GM19351 (cell line): ENCODE data around the gene GNB1.

Experiments
- ATAC-seq: cut with Tn5 transposase; IDR thresholded peaks from one replicate; pipeline ENCODE4 v1.9.1; 2021; ENCODE audit warnings: mild to moderate bottlenecking, moderate library complexity; ENCODE audit not compliant: unreplicated experiment

The GNB1 gene

DNA sequence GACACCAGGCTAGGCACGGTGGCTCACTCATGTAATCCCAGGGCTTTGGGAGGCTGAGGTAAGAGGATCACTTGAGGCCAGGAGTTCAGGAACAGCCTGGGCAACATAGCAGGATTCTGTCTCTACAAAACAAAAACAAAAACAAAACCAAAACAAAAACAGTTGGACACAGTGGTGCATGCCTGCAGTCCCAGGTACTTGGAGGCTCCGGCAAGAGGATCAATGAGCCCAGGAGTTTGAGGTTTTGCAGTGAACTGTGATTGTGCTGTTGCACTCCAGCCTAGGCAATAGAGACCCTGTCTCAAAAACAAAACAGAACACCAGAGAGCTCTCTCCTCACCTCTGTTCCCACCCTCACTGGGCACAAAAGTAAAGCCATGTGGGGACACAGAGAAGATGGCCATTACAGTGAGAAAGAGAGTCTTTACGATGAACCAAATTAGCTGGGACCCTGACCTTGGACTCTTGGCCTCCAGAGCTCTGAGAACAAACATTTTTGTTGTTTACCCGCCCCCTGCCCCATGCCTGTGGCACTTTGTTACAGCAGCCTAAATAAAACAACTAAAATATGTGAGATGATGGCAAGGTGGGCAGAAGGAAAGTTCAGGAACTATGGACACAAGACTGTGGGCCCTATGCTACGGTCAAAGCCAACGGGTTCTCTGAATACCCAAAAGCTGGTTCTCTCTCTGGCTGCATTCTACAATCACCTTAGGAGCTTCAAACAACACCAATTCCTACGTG, 122.5 kb downstream of the GNB1 start:
- ATAC-seq: no peak

DNA sequence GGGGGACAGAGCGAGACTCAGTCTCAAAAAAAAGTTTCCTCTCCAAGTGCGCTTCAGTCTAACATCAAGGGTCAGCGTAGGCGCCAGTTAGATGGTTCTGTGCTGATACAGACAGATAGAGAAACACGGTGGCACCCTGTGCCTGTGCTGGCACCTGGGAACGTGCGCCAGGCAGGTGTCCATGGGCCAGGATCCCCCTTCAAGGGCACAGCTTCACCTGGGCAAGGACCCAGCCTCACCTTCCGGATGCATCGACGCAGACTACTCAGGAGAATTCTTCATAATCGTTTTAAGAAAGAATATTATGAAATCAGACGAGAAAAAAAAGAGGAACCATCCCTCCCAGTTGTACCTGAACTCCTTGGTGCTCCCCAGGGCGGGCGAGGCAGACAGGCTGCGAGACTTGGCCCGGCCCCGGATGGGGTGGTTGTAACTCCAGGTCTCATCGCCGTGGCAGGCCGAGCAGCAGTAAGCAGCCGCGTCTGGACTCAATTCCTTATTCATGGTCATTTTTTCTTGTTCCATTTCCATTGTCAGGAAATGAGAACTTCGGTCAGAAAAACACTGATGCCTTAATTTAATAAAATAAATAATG, 125.9 kb downstream of the GNB1 start:
- ATAC-seq: no peak

DNA sequence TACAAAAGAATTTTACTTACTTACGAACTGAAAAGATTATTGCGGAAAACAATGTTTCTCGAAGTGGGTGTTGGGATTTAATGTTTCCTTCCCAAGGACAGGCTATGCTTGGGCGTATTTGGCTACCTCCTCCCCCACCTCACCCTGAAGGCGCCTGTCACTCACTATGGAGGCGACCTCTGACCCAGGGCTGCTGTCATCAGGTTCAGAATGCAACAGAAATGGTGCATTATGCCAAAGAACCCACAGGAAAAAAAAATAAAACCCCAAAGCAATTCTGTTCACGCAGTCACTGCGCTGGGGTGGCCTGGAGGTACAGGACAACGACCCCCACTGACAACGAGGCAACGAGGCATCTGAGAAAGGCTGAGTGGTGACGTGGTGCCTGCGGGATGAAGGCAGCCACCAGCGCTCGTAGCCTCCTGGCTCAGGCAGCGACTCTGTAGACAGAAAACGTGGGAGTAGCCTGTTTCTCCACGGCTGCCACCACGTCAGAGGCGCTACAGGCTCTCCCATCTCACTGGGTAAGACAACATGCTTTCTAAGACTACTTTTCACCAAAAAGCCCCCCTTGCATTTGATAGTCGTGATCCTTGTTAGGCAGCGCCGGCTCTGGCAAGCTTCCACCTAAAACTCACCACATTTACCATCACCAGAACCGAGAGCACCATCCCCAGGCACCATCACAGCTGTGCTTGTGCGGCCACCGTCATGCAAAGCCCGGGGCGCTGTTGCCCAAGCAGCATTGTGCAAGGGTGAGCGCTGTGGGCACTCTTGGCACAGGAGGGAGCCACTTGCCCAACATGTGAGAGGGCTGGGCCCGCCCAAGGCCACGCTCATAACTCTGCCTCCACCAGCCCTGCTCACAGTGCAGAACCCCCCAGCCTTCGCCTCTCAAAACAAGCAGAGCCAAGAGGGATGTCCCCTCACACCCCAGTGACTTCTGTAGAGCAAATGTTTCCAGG, 126.9 kb downstream of the GNB1 start:
- ATAC-seq: no peak

DNA sequence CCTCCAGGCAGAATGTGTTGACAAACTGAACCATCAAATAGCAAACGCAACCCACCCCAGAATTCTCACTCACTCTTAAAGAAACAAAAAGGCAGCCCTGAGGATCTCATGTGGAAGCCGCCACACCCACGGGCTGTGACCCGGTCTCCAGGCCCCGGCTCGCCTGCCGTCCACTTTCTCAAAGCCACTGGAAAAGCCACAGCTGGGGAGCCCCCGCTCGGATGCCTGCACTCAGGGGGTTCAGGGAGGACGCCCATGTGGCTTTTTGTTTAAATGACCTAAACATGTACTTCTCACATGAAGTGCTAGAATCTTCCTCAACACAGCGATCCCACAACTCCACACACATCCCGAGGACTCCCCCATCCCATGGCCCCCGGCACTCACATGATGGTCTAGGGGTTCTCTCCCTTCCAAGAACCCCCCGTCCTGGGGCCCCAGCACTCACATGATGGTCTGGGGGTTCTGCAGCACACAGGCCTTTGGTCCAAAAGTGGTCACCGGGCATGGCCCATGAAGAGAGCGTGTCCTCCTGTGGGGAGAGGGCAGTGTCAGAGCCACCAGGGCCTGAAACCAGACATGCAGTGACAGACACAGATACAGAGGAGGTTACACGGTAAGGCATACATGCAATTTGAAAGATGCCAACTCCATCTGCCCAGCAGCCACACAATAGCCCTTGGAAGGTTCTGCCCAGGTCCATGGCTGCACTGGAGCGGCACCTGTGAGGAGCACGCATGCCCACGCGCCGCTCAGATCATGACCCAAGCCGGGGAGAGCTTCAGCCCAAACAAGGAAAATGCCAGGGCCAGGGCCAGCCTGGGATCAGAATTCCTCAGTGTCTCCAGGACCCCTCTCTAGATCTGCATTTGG, 129.1 kb downstream of the GNB1 start:
- no peak for ATAC-seq

DNA sequence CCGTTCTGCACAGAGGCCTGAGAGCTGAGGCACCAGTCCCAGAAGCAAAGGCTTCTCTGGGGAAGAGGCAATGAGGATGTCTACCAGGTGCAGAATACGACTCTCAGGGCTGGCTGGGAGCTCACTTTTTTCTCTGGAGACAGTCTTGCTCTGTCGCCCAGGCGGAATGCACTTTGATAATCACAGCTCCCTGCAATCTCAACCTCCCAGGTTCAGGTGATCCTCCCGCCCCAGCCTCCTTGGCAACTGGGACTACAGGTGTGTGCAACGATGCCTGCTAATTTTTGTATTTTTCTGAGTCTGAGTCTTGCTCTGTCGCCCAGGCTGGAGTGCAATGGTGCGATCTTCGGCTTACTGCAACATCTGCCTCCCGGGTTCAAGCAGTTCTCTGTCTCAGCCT, 130.2 kb downstream of the GNB1 start:
- ATAC-seq: no peak

DNA sequence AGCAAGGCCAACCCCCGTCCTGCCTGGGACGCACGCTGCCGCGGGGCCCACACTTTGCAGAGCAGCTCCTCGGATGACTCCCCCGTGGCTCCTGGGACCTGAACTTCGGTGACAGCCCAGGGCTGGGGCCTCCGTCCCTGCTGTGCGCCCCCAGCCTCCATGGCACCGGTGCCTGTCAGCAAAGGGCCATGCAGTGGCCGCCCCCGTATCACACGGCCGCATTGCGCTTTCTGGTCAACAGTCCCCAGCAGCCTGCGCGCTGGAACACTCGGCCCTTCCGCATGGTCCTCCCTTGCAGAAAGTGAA, 130.6 kb downstream of the GNB1 start:
- ATAC-seq: no peak

DNA sequence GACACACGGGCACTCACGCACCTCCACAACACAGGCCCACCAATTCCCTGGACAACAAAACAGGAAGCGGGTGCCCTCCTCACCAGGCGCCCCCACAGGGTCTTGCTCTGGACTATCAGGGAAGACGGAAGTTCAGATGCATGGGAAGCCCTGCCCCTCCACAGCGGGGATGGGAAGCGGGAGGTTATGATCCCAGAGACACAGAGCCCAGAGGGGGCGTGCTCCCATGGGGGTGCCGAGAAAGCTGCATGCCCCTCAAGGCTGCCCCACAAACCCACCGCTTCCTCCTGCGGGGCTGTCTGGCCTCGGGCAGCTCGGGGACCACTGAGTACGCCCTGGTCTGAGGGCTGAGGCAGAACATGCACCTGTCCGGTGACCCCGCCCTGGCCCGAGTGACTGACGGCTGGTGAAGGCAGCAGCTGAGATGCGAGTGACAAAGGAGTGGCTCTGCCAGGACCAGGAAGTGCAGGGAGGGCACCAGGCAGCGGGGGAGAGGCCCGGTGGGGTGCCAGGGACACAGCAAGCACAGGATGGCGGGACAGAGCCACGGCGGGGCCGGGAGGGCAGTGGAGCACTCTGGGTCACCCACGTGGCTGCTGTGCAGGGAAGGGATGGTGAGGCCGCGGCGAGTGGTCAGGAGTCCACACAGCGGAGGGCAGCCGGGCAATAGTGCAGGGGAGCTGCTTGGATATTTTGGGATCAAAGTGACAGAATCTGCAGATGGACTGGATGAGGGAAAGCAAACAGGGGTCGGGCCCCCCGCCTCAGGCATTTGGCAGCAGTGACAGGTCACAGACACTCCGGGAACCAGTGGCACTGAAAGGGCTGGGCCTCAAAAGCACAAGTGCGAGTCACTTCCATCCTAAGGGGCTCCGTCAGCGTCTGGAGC, 131.2 kb downstream of the GNB1 start:
- ATAC-seq: no peak

DNA sequence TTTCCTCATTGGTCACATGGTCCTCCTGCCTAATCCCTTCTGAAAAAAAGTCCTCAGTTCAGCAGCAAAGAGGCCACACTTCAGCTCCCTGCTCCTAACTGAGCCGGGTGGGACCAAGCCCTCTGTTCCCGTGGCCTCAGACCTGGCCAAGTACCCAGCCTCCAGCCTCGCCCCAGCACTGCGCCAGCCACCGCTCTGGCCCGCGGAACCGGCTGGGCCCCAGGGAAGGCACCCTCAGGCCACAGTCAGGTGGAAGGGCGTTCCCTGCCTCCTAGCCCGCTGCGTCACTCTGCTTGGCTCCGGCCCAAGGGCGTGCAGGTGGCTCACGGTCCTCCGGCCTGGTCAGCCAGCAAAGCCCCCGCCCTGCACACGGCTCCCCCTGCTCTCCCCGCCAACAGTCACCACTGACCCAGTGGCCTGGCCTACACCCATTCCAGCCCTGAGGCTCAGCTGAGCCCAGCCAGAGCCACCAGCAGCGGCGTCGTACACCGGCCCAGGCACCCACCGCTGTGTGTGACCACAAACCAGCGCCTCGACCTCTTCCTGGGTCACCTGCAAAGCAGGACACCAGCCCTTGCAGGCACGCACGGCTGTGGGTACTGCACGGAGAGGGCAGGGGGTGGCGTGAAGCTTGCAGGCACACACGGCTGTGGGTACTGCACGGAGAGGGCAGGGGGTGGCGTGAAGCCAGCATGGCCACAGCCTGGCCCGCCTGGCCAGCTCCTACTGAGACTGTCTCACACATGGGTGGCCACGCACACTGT, 132.0 kb downstream of the GNB1 start:
- no peak for ATAC-seq

DNA sequence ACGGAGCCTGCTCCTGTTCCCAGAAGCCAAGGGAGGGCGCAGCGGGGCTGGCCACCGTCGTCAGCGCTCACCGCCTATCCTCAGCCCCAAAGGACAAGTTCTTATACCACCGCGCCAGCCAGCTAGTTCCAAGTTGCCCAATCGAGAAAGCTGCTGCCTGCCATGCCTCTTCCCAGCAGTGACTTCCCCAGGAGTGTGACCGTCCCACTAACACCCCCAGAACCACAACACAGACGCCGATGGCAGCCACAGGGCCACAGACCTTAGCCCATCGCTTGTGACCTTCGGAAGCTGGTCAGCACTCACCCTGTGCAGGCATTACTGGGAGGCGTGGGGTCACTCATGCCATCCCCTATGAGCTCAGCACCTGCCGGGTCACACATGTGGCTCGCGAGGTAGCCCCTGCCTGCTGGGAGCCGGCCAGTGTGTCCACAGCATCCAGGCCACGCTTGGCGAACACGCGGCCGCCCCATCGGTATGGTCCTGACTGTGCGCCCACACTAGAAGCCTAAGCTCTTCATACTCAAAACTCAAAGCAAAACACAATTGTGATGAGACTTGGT, 132.7 kb downstream of the GNB1 start:
- ATAC-seq: no peak

DNA sequence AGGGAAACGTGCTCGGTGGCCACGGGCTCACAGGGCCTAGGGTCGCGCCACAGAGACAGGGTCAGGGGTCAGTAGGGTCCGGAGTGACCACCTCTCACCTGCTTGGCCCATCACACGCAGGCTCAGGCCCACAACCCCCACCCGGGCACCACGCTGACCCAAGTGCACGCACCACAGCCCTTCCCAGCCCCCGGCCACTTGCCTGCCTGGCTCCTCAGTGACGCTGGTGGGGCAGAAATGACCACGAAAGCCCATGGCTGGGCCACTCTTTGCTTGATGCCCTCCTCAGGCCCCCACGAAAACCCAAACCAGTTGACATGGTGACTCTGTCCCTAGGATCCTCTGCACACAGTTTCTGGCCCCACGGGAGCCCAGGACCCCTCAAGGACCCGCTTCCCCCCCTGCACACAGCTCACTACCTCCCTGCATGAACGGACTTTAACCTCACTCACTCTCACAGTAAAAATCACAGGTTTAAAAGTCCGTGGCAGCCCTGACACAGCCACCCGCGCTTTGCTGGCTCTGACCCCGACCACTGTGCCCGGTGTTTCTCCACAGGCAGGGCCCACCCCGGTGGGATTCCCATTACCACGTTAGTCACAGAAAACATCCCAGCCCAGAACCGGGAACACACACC, 133.3 kb downstream of the GNB1 start:
- no peak for ATAC-seq

DNA sequence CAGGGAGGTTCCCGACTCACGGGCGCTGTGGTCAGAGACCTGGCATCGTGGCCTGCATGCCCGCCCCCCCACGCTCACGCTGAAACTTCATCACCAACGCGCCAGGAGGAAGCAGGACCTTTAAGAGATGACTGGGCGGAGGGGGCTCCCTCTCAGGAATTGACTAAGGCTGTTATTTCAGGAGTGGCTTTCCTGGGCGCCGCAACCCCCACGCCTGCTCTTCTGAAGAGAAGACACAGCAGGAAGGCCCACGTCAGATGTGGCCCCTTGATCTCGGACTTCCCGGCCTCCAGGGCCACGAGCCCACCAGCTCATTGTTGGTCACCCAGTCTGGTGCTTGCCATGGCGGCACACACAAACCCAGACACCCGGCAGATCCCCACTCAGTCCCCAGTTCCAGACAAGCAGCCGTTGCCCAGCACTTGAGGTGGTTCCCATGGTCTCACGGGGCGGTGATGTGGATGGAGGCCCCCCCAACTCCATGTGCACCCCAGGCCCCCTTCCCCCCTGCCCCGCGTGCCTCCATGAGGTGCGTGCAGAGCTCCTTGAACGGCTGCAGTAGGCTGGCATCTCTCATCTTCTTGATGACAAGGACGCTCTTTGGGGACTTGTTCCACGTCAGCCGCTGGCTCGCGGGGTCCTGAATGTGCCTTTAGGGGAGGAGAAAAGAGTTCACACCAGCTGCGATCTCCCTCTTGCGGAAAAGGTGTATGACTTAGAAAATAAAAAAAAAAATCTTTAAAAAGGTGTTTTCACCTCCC, 134.0 kb downstream of the GNB1 start:
- ATAC-seq: no peak

DNA sequence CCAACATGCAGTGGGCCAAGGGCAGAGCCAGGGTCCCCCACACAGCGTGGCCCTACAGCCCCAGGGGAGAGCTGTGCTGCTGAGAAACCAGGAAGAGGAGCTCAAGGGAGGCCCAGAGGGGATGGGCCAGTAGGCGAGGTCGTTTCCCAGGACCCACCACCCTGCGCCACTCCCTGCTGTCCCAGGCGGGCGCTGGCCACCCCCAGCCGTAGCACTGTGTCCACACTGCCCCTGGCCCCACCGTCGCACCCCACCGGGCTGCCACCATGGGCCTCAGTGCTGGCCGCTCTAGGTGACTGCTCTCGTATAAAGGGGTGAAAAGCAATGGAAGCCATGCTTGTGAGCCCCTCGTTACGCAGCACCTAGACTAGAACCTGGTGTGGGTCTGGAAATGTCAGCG, 135.0 kb downstream of the GNB1 start:
- no peak for ATAC-seq

DNA sequence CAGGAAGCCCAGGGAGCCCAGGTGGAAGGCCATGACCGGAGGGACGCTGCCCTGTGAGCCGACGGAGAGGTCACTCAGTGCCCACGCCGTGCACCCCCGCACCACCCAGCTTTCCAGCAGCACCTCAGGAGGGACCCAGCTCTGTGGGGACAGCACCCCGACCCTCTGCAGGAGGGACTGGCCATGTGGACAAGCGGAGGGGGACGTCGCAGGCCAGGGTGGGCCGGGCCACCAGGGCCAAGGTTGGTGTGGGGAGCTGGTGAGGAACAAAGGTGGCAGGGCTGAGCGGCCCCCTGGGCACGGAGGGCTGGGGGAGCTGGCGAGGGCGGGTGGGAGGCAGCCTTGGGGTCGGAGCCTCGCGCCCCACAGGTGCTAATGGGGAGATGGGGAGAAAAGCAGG, 135.5 kb downstream of the GNB1 start:
- no peak for ATAC-seq

DNA sequence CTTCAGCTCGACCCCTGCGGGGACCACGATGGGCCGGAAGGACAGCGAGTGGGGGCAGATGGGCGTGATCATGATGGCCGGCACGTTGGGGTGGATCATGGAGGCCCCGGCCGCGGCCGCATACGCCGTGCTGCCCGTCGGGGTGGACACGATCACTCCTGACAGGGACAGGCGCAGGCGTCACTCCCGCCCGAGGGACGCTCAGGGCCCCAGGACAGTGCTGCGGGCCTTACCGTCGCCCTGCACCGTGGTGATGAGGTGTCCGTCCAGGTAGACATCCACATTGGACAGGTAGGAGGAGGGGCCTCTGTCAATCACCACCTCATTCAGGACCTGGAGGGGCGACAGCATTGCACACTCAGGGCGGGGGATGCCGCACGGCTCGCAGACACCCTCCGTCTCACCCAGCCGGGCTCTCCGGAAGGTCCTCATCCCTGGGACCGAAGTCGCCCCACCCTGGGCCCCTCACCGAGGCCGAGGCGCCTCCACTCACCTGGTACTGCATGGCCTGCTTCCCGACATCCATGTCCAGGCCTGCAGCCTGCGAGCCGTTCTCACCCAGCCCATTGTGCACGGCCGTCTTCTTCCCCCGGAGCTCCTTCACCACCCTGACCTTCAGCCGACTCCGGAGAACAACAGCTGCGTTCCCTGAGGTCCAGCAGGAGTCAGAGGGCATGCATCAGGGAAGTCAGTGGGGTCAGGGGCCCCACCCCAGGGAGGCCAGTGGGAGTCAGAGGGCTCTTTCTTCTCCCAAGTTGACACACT, 136.7 kb downstream of the GNB1 start:
- ATAC-seq: no peak

DNA sequence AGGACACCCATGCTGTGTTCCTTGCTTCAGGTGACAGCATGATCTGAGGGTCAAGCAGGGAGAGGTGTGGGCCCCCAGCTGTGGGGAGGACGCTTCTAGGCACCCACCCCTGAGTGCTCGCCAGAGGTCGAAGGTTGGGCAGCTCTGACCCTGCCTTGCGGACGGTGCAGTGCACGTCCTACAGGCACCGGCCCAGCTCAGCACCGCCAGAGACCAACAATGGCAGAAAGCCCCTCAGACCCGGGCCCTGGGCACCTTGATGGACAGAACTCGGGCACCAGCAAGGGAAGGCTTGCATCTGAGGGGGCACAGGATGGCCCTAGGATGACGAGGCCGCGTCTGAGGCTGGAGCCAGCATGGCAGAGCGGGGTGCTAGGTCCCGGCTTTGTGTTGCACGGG, 137.3 kb downstream of the GNB1 start:
- ATAC-seq: no peak

DNA sequence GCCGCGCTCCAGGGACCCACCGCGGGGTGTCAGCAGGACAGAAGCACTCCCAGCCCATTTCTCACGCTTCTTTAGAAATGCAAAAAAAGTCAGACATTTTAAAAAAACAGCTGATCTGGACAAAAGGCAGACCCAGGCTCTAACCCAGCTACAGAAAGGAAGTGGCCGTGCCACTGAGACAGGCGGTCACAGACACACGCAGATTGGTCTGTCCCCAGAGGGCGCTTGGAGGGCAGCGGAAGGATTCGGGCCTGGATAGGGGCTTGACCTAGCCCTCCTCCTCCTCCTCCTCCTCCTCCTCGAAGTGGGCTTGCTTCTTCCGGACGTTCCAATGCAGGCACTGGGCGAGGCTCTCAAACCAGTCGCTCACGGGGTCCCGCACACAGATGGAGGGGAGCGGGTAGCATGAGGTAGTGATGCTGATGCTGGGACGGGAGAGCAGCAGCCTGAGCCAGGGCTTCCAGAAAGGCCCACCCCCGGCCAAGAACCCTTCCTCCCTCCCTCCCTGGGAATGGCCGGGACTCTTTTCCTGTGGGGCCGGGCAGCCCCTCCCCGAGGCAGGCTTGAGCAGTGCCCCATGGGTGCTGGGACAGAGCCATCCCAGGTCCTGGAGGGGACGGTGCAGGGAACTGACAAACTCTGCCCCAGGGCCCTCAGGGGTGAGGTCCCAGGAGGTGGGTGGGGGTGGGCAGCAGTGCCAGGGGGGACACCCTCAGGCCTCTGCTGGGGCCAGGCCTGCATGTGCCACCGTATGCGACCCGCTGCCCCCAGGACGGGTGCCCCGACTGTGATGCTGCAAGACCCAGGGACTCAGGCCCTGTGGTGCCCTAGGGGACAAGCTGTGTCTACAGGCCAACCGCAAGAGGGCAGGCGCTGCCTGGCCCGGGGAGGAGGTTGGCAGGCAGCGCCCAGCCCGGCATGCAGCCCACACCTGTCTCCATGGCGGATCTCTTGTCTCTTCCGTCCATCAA, 138.0 kb downstream of the GNB1 start:
- no peak for ATAC-seq
